ENCODE results near the gene POMT1.

The POMT1 gene

GRCh38 chr9:131516100-131516499 is 13.4 kb downstream of the POMT1 start (continued):
- TF ChIP-seq ZNF18 (tag by site-specific recombination; IDR thresholded peaks at IDR 0.05) = no peak
- TF ChIP-seq ZNF10 (tag by site-specific recombination; IDR thresholded peaks at IDR 0.05) = no peak
- TF ChIP-seq ZNF623 (tag by site-specific recombination; IDR thresholded peaks at IDR 0.05) = no peak
- TF ChIP-seq, protein P1, sequence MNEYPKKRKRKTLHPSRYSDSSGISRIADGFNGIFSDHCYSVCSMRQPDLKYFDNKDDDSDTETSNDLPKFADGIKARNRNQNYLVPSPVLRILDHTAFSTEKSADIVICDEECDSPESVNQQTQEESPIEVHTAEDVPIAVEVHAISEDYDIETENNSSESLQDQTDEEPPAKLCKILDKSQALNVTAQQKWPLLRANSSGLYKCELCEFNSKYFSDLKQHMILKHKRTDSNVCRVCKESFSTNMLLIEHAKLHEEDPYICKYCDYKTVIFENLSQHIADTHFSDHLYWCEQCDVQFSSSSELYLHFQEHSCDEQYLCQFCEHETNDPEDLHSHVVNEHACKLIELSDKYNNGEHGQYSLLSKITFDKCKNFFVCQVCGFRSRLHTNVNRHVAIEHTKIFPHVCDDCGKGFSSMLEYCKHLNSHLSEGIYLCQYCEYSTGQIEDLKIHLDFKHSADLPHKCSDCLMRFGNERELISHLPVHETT (tag by site-specific recombination; IDR thresholded peaks at IDR 0.05) = no peak

- H3K4me1 ChIP-seq (ENCODE audit: control insufficient read depth, insufficient read depth, low read length) = no peaks in the 10 kb centered on the region
- peaks cover 9 to 99% of the 10 kb centered on the region in 2 experiments for H3K36me3 ChIP-seq (ENCODE audit: control insufficient read depth in 2 of 2, insufficient read depth in 1 of 2, low read length in 2 of 2)
- TF ChIP-seq ZNF112 (tag by site-specific recombination; IDR thresholded peaks at IDR 0.05) (no peak), KLF9 (tag by site-specific recombination; IDR thresholded peaks at IDR 0.05; ENCODE audit: low read depth) (no peak), CTCF (tag by site-specific recombination; IDR thresholded peaks at IDR 0.05) (no peak), ZNF529 (tag by site-specific recombination; IDR thresholded peaks at IDR 0.05; ENCODE audit: insufficient replicate concordance) (no peak), ZNF140 (tag by site-specific recombination; IDR thresholded peaks at IDR 0.05) (no peak), ZNF239 (tag by site-specific recombination; IDR thresholded peaks at IDR 0.05) (no peak), ZNF510 (tag by site-specific recombination; IDR thresholded peaks at IDR 0.05; ENCODE audit: insufficient replicate concordance) (no peak), ZNF341 (tag by site-specific recombination; IDR thresholded peaks at IDR 0.05; ENCODE audit: low read depth) (no peak), ZNF423 (tag by site-specific recombination; IDR thresholded peaks at IDR 0.05) (no peak), ZNF24 (tag by site-specific recombination; IDR thresholded peaks at IDR 0.05) (no peak), ZNF521 (tag by site-specific recombination; IDR thresholded peaks at IDR 0.05) (no peak), ZEB2 (tag by site-specific recombination; IDR thresholded peaks at IDR 0.05) (no peak), ZNF394 (tag by site-specific recombination; IDR thresholded peaks at IDR 0.05; ENCODE audit: borderline replicate concordance) (no peak), ZNF18 (tag by site-specific recombination; IDR thresholded peaks at IDR 0.05) (no peak), ZNF501 (tag by site-specific recombination; IDR thresholded peaks at IDR 0.05) (no peak), ZNF19 (tag by site-specific recombination; IDR thresholded peaks at IDR 0.05; ENCODE audit: low read depth) (no peak), ZNF362 (tag by site-specific recombination; IDR thresholded peaks at IDR 0.05) (no peak), KLF8 (tag by site-specific recombination; IDR thresholded peaks at IDR 0.05) (no peak)
- TF ChIP-seq, protein P2, sequence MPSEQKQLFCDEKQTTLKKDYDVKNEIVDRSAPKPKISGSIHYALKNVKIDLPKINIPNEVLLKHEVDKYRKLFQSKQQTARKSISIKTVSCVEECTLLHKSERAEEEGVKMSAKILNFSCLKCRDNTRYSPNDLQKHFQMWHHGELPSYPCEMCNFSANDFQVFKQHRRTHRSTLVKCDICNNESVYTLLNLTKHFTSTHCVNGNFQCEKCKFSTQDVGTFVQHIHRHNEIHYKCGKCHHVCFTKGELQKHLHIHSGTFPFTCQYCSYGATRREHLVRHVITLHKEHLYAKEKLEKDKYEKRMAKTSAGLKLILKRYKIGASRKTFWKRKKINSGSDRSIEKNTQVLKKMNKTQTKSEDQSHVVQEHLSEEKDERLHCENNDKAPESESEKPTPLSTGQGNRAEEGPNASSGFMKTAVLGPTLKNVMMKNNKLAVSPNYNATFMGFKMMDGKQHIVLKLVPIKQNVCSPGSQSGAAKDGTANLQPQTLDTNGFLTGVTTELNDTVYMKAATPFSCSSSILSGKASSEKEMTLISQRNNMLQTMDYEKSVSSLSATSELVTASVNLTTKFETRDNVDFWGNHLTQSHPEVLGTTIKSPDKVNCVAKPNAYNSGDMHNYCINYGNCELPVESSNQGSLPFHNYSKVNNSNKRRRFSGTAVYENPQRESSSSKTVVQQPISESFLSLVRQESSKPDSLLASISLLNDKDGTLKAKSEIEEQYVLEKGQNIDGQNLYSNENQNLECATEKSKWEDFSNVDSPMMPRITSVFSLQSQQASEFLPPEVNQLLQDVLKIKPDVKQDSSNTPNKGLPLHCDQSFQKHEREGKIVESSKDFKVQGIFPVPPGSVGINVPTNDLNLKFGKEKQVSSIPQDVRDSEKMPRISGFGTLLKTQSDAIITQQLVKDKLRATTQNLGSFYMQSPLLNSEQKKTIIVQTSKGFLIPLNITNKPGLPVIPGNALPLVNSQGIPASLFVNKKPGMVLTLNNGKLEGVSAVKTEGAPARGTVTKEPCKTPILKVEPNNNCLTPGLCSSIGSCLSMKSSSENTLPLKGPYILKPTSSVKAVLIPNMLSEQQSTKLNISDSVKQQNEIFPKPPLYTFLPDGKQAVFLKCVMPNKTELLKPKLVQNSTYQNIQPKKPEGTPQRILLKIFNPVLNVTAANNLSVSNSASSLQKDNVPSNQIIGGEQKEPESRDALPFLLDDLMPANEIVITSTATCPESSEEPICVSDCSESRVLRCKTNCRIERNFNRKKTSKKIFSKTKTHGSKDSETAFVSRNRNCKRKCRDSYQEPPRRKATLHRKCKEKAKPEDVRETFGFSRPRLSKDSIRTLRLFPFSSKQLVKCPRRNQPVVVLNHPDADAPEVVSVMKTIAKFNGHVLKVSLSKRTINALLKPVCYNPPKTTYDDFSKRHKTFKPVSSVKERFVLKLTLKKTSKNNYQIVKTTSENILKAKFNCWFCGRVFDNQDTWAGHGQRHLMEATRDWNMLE (tag by site-specific recombination; conservative IDR thresholded peaks at IDR 0.05; ENCODE audit: low read depth) = no peak
- POLR2A ChIA-PET = no interaction called here
- no peak overlapping the region for H3K4me3 ChIP-seq (ENCODE audit: low read depth, low read length)
- H3K9me3 ChIP-seq (ENCODE audit: control insufficient read depth, insufficient read depth, low read depth, low read length) = no peaks in the 10 kb centered on the region
- H3K27ac ChIP-seq (ENCODE audit: extremely low read depth, low read depth, low read length) = no peak overlapping the region
- CTCF ChIA-PET = interaction anchor here (0.6 kb wide), 1 partner anchor 471 kb away, joined by 4 read pairs; no protein-coding TSS in a partner anchor
These were observed 14.2 kb downstream of the POMT1 start for GRCh38 chr9:131516930-131517329.
